Activated T-cell treated with anti-CD3 and anti-CD28 coated beads for 4 hours (primary cell): ENCODE results near the gene FGD4.

Experiments used
- DNase-seq: peaks from one replicate; pipeline ENCODE4 v3.0.0-alpha.2; 2020

The FGD4 gene

GRCh38 chr12:32460638-32461037 lies 61.3 kb downstream of the FGD4 start:
- DNase-seq, result no peak

GRCh38 chr12:32462908-32463307 lies 63.5 kb downstream of the FGD4 start:
- DNase-seq, result no peak

GRCh38 chr12:32466187-32466586 lies 66.8 kb downstream of the FGD4 start:
- DNase-seq, result no peak

GRCh38 chr12:32466986-32467711 lies 67.8 kb downstream of the FGD4 start:
- no peak for DNase-seq

GRCh38 chr12:32467959-32468863 lies 68.9 kb downstream of the FGD4 start:
- no peak for DNase-seq

- no peak for DNase-seq
Observed at GRCh38 chr12:32470936-32471470, 71.6 kb downstream of the FGD4 start.

- no peak for DNase-seq
Observed at GRCh38 chr12:32471591-32472001, 72.2 kb downstream of the FGD4 start.

- DNase-seq, result no peak
Observed at GRCh38 chr12:32475724-32476123, 76.4 kb downstream of the FGD4 start.

GRCh38 chr12:32476446-32476845 lies 77.1 kb downstream of the FGD4 start:
- no peak for DNase-seq

- DNase-seq, result no peak
Observed at GRCh38 chr12:32477714-32478113, 78.4 kb downstream of the FGD4 start.

- DNase-seq, result no peak
Observed at GRCh38 chr12:32478166-32478565, 78.8 kb downstream of the FGD4 start.

- DNase-seq, result no peak
Observed at GRCh38 chr12:32478858-32479725, 79.7 kb downstream of the FGD4 start.

- no peak for DNase-seq
Observed at GRCh38 chr12:32482226-32482625, 82.9 kb downstream of the FGD4 start.

- DNase-seq, result no peak
Observed at GRCh38 chr12:32483499-32483898, 84.1 kb downstream of the FGD4 start.

- DNase-seq, result no peak
Observed at GRCh38 chr12:32483993-32484392, 84.6 kb downstream of the FGD4 start.

- no peak for DNase-seq
Observed at GRCh38 chr12:32486158-32486557, 86.8 kb downstream of the FGD4 start.

GRCh38 chr12:32488132-32488531 lies 88.8 kb downstream of the FGD4 start:
- no peak for DNase-seq

GRCh38 chr12:32489070-32489469 lies 89.7 kb downstream of the FGD4 start:
- DNase-seq, result no peak

- DNase-seq, result no peak
Observed at GRCh38 chr12:32490801-32491200, 91.4 kb downstream of the FGD4 start.

GRCh38 chr12:32493282-32493681 lies 93.9 kb downstream of the FGD4 start:
- DNase-seq, result no peak

- no peak for DNase-seq
Observed at GRCh38 chr12:32494656-32495055, 95.3 kb downstream of the FGD4 start.

GRCh38 chr12:32496946-32497345 lies 97.6 kb downstream of the FGD4 start:
- DNase-seq, result no peak

- no peak for DNase-seq
Observed at GRCh38 chr12:32497864-32498263, 98.5 kb downstream of the FGD4 start.
